Bronchial epithelial cell (primary cell): ENCODE measurements around the gene JAKMIP1. TPM values are rescaled to one million over a fixed set of nuclear protein-coding genes. Genes with fewer than 3 reads are reported as not detected.

Experiments used
- DNase-seq: peaks from one replicate; pipeline ENCODE4 v3.0.0-alpha.2; 2010; ENCODE audit warnings: low read depth
- FAIRE-seq: peaks from 2 replicates; lab custom pipeline; 2011; peaks lifted over from hg19 to GRCh38; lab: Jason Lieb, UNC
- H3K27me3 ChIP-seq: 2 replicates; pipeline ENCODE4 v1.5.1; 2011; ENCODE audit warnings: low read length; ENCODE audit not compliant: control insufficient read depth, insufficient read depth
- H3K36me3 ChIP-seq: 2 replicates; pipeline ENCODE4 v1.5.1; 2011; ENCODE audit warnings: low read length; ENCODE audit not compliant: control insufficient read depth, insufficient read depth
- H3K4me3 ChIP-seq: 2 replicates; pipeline ENCODE4 v1.5.1; 2011; ENCODE audit warnings: mild to moderate bottlenecking, low read depth, low read length, control low read depth
- total RNA-seq: library from RNA; depleted of rRNA; stranded (reverse); fragments of >200 nt; gene quantifications from 2 replicates; pipeline ENCODE4 v1.2.1, GENCODE V29; 2014
- TF ChIP-seq, protein P1 (sequence below): IDR thresholded peaks from 2 replicates; pipeline ENCODE4 v1.5.1; 2011; ENCODE audit warnings: mild to moderate bottlenecking, moderate library complexity, low read length, control low read depth, inconsistent platforms; ENCODE audit not compliant: insufficient read depth, severe bottlenecking

Gene JAKMIP1
- total RNA-seq, 1 donor from 2014 or later: not detected

DNA sequence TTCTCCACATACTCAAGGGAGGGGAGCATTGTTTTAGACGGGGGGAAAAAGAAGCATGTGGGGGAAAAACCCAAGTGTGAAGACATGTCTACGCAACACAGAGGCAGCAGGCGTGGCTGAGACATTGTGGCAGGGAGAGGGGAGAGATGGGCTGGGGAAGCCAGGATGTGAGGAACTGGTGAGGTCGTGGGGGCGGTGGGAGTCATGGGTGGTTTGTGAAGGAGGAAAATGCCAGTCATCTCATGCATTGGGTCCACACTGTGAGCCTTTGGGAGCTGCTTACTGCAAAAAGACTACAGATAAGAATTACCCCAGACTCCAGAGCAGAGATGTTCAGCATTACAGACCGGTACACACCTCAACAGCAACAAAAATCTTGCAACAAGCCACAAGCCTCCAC, 2.1 kb downstream of the JAKMIP1 start:
- Histone ChIP-seq H3K27me3 (peaks cover 7% of the 10 kb centered on the region), H3K4me3 (no peak overlapping the region), H3K36me3 (no peaks in the 10 kb centered on the region)
- FAIRE-seq (no peak), DNase-seq (no peak)
- TF ChIP-seq, protein P1, sequence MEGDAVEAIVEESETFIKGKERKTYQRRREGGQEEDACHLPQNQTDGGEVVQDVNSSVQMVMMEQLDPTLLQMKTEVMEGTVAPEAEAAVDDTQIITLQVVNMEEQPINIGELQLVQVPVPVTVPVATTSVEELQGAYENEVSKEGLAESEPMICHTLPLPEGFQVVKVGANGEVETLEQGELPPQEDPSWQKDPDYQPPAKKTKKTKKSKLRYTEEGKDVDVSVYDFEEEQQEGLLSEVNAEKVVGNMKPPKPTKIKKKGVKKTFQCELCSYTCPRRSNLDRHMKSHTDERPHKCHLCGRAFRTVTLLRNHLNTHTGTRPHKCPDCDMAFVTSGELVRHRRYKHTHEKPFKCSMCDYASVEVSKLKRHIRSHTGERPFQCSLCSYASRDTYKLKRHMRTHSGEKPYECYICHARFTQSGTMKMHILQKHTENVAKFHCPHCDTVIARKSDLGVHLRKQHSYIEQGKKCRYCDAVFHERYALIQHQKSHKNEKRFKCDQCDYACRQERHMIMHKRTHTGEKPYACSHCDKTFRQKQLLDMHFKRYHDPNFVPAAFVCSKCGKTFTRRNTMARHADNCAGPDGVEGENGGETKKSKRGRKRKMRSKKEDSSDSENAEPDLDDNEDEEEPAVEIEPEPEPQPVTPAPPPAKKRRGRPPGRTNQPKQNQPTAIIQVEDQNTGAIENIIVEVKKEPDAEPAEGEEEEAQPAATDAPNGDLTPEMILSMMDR: no peak

DNA sequence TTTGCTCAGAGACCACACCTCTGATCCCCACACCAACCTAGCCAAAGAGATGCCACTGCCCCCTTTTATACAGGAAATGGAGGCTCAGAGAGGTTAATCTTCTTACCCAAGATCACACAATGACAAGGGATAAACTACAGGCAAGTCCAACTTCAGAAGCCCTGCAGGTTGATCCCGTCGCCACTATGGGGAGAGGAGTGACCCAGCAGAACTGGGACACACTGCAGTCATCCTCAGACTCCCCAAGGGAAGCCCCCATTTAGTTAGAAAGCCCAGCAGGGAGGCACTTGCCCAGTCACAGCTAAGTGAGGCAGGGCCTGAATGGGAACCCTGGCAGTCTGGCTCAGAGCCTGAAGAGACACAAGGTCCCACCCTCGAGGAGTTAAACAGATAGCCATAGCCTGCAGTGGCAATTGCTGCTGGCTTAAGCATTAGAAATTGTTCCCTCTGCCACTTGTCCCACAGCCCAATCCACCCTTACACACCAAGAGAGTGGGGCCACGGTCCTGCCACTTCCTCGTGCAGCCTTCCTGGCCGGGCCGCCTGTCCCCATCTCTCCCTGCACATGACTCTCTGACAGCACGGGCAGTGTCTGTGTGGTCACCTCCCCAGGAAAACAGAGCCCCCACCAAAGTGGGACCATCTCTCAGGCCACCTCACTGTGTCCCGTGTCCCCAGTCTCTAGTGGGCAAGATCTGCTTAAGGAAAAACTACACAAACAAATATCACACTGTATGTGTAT, 2.7 kb downstream of the JAKMIP1 start:
- no peaks in the 10 kb centered on the region for H3K36me3 ChIP-seq
- TF ChIP-seq, protein P1: no peak
- no peak overlapping the region for H3K4me3 ChIP-seq
- no peak for FAIRE-seq
- H3K27me3 ChIP-seq: peaks cover 7% of the 10 kb centered on the region
- DNase-seq: no peak

DNA sequence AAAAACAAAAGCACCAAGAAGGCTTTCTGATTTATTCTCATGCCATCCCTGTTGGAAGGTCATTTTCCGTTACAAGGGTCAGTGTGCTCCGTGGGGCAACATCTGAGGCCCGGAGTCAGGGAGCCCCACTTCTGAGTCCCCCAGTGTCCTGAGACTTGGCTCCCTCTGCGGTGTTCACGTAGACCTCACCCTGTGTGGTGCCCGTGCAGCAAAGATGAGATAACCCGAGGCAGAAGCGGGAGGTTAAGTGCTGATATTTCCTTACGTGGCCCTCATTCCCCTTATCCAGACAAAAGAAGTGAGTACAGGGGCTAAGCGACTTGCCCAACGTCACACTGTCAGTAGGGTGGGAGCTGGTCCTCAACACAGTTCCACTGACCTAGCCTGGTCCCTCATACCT, 3.5 kb downstream of the JAKMIP1 start:
- TF ChIP-seq, protein P1: no peak
- Histone ChIP-seq H3K36me3 (no peaks in the 10 kb centered on the region), H3K4me3 (no peak overlapping the region), H3K27me3 (peaks cover 7% of the 10 kb centered on the region)
- FAIRE-seq: no peak
- DNase-seq: no peak

DNA sequence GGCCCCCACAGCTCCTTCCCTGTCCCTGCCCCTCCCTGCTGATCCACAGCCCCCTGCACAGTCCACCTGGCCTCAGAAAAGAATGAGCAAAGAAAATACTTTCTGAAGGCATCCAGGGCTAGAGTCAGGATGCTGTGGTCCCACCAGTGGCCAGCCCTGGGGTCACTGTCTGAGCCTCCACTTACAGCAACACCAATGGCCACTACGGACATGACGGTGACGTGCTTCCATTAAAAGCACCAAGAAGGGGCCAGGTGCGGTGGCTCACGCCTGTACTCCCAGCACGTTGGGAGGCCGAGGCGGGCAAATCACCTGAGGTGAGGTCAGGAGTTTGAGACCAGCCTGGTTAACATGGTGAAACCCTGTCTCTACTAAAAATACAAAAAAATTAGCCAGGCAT, 4.0 kb downstream of the JAKMIP1 start:
- peaks cover 7% of the 10 kb centered on the region for H3K27me3 ChIP-seq
- FAIRE-seq (no peak), DNase-seq (no peak)
- H3K4me3 ChIP-seq: no peak overlapping the region
- no peaks in the 10 kb centered on the region for H3K36me3 ChIP-seq
- TF ChIP-seq, protein P1: no peak

DNA sequence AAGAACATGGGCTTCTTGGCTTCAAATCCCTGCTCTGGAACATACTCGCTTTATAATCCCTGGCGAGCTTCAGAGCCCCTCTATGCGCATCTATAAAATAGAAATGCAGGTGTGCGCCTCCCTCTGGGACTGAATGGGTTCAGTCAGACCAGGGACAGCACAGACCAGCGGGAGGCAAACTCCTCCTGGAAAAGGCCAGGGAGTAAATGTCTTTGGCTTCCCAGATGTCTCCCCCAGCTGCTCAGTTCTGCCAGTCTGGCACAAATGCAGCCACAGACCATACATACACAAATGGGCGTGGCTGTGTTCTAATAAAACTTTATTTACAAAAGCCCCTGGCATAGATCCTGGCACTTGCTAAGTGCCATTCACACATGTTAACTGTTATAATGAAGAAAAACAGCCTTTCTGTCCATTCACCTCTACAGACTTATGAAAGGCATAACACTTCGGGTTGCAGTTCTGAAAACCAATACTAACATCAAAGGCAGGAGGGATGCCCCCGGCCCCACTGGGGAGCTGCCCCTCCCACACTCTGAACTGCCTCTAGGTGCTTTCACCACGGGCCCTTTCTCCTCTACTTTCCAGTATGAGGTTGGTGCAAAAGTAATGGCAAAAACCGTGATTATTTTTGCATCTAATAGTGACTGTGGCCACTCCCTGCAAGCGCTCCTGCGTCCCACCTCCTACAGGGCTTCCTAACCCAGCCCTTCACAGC, 4.6 kb downstream of the JAKMIP1 start:
- no peak for DNase-seq
- Histone ChIP-seq H3K27me3 (peaks cover 6% of the 10 kb centered on the region), H3K4me3 (no peak overlapping the region), H3K36me3 (no peaks in the 10 kb centered on the region)
- no peak for FAIRE-seq
- TF ChIP-seq, protein P1: no peak
